Measurements from ENCODE around the gene PRPF8.
A peak's percentile ranks its signal among the peaks of the same experiment; 100 is the strongest.

The PRPF8 gene

DNA sequence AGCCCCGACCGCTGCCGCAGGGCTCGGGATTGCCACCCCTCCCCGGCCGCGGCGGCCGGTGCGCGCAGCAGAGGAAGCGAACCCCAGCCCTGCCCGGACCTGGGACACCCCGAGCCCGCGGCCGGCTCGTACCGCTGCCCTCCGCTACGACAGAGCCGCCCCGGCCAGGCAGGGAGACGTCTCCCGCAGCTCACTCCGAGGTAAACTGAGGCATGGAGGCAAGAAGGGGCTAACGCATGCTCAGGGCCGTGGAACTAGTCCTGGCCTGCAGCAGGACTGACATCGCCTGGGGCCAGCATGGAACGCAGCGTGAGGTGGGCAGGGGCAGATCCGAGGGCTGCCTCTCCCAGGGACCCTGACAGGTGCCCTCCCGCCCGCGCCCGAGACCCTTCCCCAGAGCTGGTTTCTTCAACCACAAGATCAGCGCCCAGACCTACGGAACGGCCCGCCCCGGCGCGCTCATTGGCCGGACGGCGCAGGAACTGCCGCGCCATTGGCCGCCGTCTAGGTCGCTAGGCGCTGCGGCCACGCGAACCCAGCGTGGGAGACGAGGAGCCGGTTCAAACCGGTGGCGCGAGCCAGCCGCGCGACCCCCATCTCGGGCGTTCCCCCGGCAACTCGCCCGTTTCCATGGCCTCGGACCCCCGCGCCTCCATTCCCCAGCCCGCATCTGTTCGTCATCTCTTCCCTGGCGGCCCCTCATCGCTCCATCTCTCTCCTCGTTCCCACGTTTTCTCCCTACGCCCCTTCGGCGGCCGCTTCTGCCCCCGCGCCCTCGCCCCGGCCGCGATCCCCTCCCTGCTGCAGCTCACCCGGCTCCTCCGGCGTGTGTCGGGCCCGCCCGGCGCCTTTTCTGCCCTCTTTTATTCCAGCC, 56.4 kb downstream of the PRPF8 start, which contains the start of gene SLC43A2:
SLC43A2 (minus strand) TSS at position 853 of the 874 bp plus-strand sequence. CDS start 960 bp downstream, outside the sequence.
- in situ Hi-C loops (cut with MboI; ENCODE audit: low sequenced_read_pairs, unreplicated experiment), result loop anchor here (5.0 kb wide), 1 partner anchor 51 kb away; no protein-coding TSS in a partner anchor
- TF ChIP-seq, protein P1, sequence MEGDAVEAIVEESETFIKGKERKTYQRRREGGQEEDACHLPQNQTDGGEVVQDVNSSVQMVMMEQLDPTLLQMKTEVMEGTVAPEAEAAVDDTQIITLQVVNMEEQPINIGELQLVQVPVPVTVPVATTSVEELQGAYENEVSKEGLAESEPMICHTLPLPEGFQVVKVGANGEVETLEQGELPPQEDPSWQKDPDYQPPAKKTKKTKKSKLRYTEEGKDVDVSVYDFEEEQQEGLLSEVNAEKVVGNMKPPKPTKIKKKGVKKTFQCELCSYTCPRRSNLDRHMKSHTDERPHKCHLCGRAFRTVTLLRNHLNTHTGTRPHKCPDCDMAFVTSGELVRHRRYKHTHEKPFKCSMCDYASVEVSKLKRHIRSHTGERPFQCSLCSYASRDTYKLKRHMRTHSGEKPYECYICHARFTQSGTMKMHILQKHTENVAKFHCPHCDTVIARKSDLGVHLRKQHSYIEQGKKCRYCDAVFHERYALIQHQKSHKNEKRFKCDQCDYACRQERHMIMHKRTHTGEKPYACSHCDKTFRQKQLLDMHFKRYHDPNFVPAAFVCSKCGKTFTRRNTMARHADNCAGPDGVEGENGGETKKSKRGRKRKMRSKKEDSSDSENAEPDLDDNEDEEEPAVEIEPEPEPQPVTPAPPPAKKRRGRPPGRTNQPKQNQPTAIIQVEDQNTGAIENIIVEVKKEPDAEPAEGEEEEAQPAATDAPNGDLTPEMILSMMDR (IDR thresholded peaks at IDR 0.05; ENCODE audit: borderline replicate concordance, control extremely low read depth, extremely low read depth, insufficient read depth, missing control alignments), result no peak
- peak; percentile 94 for DNase-seq (ENCODE audit: low spot score)

GRCh38 chr17:1627182-1627981, 57.3 kb downstream of the PRPF8 start:
- TF ChIP-seq, protein P1 (IDR thresholded peaks at IDR 0.05; ENCODE audit: borderline replicate concordance, control extremely low read depth, extremely low read depth, insufficient read depth, missing control alignments), result no peak
- peak; percentile 66 for DNase-seq (ENCODE audit: low spot score)
- in situ Hi-C loops (cut with MboI; ENCODE audit: low sequenced_read_pairs, unreplicated experiment), result loop anchor here (5.0 kb wide), 1 partner anchor 50 kb away; no protein-coding TSS in a partner anchor

GRCh38 chr17:1626333-1626732, 58.3 kb downstream of the PRPF8 start:
- in situ Hi-C loops (cut with MboI; ENCODE audit: low sequenced_read_pairs, unreplicated experiment), result loop anchor here (5.0 kb wide), 1 partner anchor 49 kb away; no protein-coding TSS in a partner anchor
- DNase-seq (ENCODE audit: low spot score), result no peak
- TF ChIP-seq, protein P1 (IDR thresholded peaks at IDR 0.05; ENCODE audit: borderline replicate concordance, control extremely low read depth, extremely low read depth, insufficient read depth, missing control alignments), result no peak

DNA sequence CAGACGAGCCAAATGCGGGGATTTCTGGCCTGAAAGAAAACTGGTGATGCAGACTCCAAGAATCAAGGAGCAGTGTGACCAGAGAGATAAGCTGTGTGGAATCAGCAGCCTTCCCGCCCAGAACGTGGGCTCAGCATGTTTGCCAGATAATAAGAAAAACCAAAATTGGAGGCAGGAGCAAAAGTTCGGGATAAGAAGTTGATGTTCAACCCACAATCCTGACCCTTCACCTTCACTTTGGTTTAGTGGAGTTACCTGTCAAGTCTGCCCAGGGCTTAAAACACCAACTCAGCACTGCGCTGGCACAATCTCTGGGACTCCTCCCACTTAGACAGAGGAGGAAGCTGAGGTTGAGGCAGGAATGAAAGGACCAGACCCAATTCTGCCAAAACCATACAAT, 59.1 kb downstream of the PRPF8 start:
- in situ Hi-C loops (cut with MboI; ENCODE audit: low sequenced_read_pairs, unreplicated experiment), result loop anchor here (5.0 kb wide), 1 partner anchor 48 kb away; no protein-coding TSS in a partner anchor
- TF ChIP-seq, protein P1 (IDR thresholded peaks at IDR 0.05; ENCODE audit: borderline replicate concordance, control extremely low read depth, extremely low read depth, insufficient read depth, missing control alignments), result no peak
- no peak for DNase-seq (ENCODE audit: low spot score)

- in situ Hi-C loops (cut with MboI; ENCODE audit: low sequenced_read_pairs, unreplicated experiment), result loop anchor here (5.0 kb wide), 1 partner anchor 48 kb away; no protein-coding TSS in a partner anchor
- DNase-seq (ENCODE audit: low spot score), result no peak
- TF ChIP-seq, protein P1 (IDR thresholded peaks at IDR 0.05; ENCODE audit: borderline replicate concordance, control extremely low read depth, extremely low read depth, insufficient read depth, missing control alignments), result no peak
Measured at GRCh38 chr17:1625053-1625452, 59.6 kb downstream of the PRPF8 start.

GRCh38 chr17:1624650-1625049, 60.0 kb downstream of the PRPF8 start:
- TF ChIP-seq, protein P1 (IDR thresholded peaks at IDR 0.05; ENCODE audit: borderline replicate concordance, control extremely low read depth, extremely low read depth, insufficient read depth, missing control alignments), result no peak
- no peak for DNase-seq (ENCODE audit: low spot score)
- in situ Hi-C loops (cut with MboI; ENCODE audit: low sequenced_read_pairs, unreplicated experiment), result loop anchor here (5.0 kb wide), 1 partner anchor 47 kb away; no protein-coding TSS in a partner anchor
